Activated naive CD8-positive, alpha-beta T cell treated with anti-CD3 and anti-CD28 coated beads for 36 hours (primary cell): ENCODE results near the gene SCUBE3. TPM values are rescaled to one million over a fixed set of nuclear protein-coding genes. Genes with fewer than 3 reads are reported as not detected.
A peak's percentile ranks its signal among the peaks of the same experiment; 100 is the strongest.

Source experiments
- DNase-seq: peaks from one replicate; pipeline ENCODE4 v3.0.0; 2021
- H3K27ac Mint-ChIP-seq: one replicate; pipeline ENCODE4 v1.8.0; 2022; ENCODE audit warnings: mild to moderate bottlenecking, moderate library complexity, mixed read lengths
- H3K27me3 Mint-ChIP-seq: one replicate; pipeline ENCODE4 v1.8.0; 2022; ENCODE audit warnings: mild to moderate bottlenecking, mixed read lengths
- H3K36me3 Mint-ChIP-seq: one replicate; pipeline ENCODE4 v1.8.0; 2021; ENCODE audit warnings: mild to moderate bottlenecking, mixed read lengths
- H3K4me1 Mint-ChIP-seq: one replicate; pipeline ENCODE4 v1.8.0; 2021; ENCODE audit warnings: mixed read lengths
- H3K4me3 Mint-ChIP-seq: one replicate; pipeline ENCODE4 v1.8.0; 2022; ENCODE audit warnings: mild to moderate bottlenecking, moderate library complexity, mixed read lengths
- H3K9me3 Mint-ChIP-seq: one replicate; pipeline ENCODE4 v1.8.0; 2022; ENCODE audit warnings: mixed read lengths
- total RNA-seq, 2 experiments: library from RNA; stranded (reverse); gene quantifications; one replicate each; pipeline ENCODE4 v1.2.3, GENCODE V29; 2021

The SCUBE3 gene
- total RNA-seq, 2 experiments from 2014 or later, result not detected

DNA sequence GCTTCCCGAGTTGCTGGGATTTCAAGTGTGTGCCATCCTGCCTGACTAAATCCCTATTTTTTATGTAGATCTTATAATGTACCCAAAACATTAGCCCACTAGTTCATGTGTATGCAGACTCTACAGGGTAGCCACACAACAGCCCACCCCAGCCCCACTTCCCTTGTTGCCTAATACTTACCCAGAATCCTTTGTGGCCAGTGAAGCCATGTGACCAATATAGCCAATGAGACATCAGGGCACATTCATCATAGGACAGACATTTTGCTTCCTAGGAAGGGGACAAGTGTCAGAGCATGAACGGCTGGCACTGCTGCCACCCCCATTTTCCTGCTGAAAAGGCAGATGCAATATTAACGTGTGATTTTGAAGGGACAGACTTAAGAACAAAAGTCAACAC is 36.6 kb upstream of the SCUBE3 start:
- H3K27me3 Mint-ChIP-seq, result peaks cover 7% of the 10 kb centered on the region
- H3K4me3 Mint-ChIP-seq, result no peak overlapping the region
- no peaks in the 10 kb centered on the region for H3K9me3 Mint-ChIP-seq
- no peaks in the 10 kb centered on the region for H3K4me1 Mint-ChIP-seq
- DNase-seq, result no peak
- no peak overlapping the region for H3K27ac Mint-ChIP-seq
- no peaks in the 10 kb centered on the region for H3K36me3 Mint-ChIP-seq

DNA sequence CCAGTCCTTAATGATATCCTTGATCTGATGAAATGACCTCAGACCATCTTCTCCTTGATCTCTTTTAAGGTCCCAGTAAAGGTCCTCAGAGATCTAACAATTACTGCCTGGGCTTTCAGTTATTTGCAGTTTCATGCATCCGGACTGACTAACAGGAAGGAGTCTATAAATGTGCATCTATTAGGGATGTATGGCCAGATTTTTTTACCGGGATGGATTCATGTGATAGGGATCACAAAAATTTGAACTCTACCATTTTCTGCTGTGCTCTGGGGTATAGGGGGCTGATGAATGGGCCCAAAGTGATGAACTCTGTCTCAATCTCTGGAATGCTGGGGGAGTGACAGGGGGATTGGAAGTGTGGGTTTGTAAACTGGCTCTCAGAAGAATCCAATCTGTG is 36.2 kb upstream of the SCUBE3 start:
- peaks cover 7% of the 10 kb centered on the region for H3K27me3 Mint-ChIP-seq
- DNase-seq, result no peak
- no peaks in the 10 kb centered on the region for H3K9me3 Mint-ChIP-seq

GRCh38 chr6:35178012-35178411 is 35.7 kb upstream of the SCUBE3 start:
- H3K4me3 Mint-ChIP-seq, result no peak overlapping the region
- DNase-seq, result no peak
- H3K27ac Mint-ChIP-seq, result no peak overlapping the region
- H3K9me3 Mint-ChIP-seq, result no peaks in the 10 kb centered on the region
- H3K27me3 Mint-ChIP-seq, result peaks cover 11% of the 10 kb centered on the region
- H3K4me1 Mint-ChIP-seq, result no peaks in the 10 kb centered on the region
- H3K36me3 Mint-ChIP-seq, result no peaks in the 10 kb centered on the region

More for the DNA sequence above, 36.2 kb upstream of the SCUBE3 start:
- Mint-ChIP-seq H3K36me3 (no peaks in the 10 kb centered on the region), H3K4me3 (no peak overlapping the region), H3K27ac (no peak overlapping the region), H3K4me1 (no peaks in the 10 kb centered on the region)

- no peak for DNase-seq
- H3K4me3 Mint-ChIP-seq, result no peak overlapping the region
- no peak overlapping the region for H3K27ac Mint-ChIP-seq
- no peaks in the 10 kb centered on the region for H3K9me3 Mint-ChIP-seq
- no peaks in the 10 kb centered on the region for H3K36me3 Mint-ChIP-seq
- no peaks in the 10 kb centered on the region for H3K4me1 Mint-ChIP-seq
- peaks cover 20% of the 10 kb centered on the region for H3K27me3 Mint-ChIP-seq
Observed at GRCh38 chr6:35178932-35179832, 34.6 kb upstream of the SCUBE3 start.

- DNase-seq, result no peak
- Mint-ChIP-seq H3K27me3 (peaks cover 26% of the 10 kb centered on the region), H3K4me3 (no peak overlapping the region), H3K27ac (no peak overlapping the region), H3K36me3 (no peaks in the 10 kb centered on the region), H3K4me1 (no peaks in the 10 kb centered on the region), H3K9me3 (no peaks in the 10 kb centered on the region)
Observed at GRCh38 chr6:35179901-35180535, 33.7 kb upstream of the SCUBE3 start.

- Mint-ChIP-seq H3K9me3 (no peaks in the 10 kb centered on the region), H3K27me3 (peaks cover 22% of the 10 kb centered on the region), H3K4me1 (no peaks in the 10 kb centered on the region), H3K27ac (no peak overlapping the region), H3K36me3 (no peaks in the 10 kb centered on the region), H3K4me3 (no peak overlapping the region)
- DNase-seq, result no peak
Observed at GRCh38 chr6:35181308-35181932, 32.3 kb upstream of the SCUBE3 start.

DNA sequence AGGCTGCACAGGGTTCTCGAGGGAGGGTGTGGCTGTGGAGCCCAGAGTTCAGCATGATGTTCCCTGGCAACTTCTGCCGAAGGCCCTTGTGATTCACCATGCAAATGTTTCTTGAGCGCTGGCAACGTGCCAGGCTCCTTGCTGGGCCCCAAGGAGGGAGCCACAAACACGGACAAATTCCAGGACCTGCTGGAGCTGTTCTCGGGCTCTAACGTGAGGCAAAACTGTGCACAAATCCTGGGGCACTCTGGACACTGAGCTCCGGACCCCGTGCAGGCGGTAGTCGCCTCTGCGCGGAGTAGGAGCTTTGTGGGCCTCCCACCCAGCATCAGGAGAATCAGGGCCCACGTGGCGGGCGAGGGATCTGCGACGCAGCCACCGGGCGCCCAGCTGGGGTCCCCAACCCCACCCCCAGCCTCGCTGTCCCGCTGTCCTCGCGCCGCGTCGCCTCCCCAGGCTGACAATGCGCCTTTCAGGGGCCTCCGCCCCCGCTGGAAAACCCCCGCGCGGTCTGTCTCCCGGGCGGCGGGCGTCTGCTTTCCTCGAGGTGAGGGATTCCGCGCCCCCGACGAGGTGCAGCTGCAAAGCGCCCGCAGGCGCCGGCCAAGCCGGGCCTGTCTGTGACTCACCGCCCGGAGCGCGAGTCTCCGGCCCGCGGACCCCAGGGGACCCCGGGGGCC is 31.7 kb upstream of the SCUBE3 start:
- Mint-ChIP-seq H3K4me1 (no peaks in the 10 kb centered on the region), H3K27ac (no peak overlapping the region), H3K4me3 (no peak overlapping the region), H3K36me3 (no peaks in the 10 kb centered on the region), H3K27me3 (peaks cover 23% of the 10 kb centered on the region), H3K9me3 (no peaks in the 10 kb centered on the region)
- peak; percentile 29 for DNase-seq

DNA sequence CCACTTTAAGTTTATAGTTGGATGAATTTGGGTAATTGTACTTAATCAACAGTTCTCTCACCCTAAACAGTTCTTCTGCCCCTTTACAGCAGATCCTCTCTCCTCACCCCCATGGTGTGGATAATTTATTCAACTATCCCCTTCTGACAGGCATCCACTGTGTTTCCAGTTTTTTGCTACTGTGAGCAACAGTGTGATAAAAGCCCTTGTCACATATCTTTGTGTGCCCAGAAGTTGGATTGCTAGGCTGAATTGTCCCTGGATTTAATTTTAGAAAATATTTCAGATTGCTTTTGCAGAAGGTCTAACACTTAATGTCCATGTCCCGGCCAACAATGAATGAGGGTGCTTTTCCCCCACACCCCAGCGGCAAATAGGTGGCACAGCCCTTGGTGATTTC is 30.5 kb upstream of the SCUBE3 start:
- H3K4me3 Mint-ChIP-seq, result no peak overlapping the region
- DNase-seq, result no peak
- no peak overlapping the region for H3K27ac Mint-ChIP-seq
- no peaks in the 10 kb centered on the region for H3K4me1 Mint-ChIP-seq
- H3K36me3 Mint-ChIP-seq, result no peaks in the 10 kb centered on the region
- no peaks in the 10 kb centered on the region for H3K9me3 Mint-ChIP-seq
- peaks cover 28% of the 10 kb centered on the region for H3K27me3 Mint-ChIP-seq

DNA sequence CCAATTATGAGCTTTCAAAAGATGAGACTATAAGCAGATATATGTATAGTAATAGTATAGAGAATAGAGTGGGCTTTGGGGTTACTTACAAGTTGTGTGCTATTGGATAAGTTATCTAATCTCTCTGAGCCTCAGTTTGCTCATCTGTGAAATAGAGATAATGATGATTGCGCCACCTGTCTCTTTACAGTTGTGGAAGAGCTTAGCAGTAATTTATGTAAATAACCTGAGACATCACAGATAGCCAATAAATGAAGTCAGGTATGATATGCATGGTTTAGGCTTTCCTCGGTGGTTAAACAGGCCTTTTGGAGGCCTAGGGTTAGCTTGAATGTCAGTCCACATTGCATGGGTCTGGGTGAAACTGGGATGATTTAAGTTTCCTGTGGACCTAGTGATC is 29.8 kb upstream of the SCUBE3 start:
- Mint-ChIP-seq H3K27ac (no peak overlapping the region), H3K4me1 (no peaks in the 10 kb centered on the region), H3K9me3 (no peaks in the 10 kb centered on the region), H3K36me3 (no peaks in the 10 kb centered on the region), H3K27me3 (peaks cover 28% of the 10 kb centered on the region), H3K4me3 (no peak overlapping the region)
- DNase-seq, result no peak

- DNase-seq, result no peak
- Mint-ChIP-seq H3K27ac (no peak overlapping the region), H3K4me1 (no peaks in the 10 kb centered on the region), H3K27me3 (peaks cover 28% of the 10 kb centered on the region), H3K36me3 (no peaks in the 10 kb centered on the region), H3K9me3 (no peaks in the 10 kb centered on the region), H3K4me3 (no peak overlapping the region)
Observed at GRCh38 chr6:35184580-35185301, 29.0 kb upstream of the SCUBE3 start.

DNA sequence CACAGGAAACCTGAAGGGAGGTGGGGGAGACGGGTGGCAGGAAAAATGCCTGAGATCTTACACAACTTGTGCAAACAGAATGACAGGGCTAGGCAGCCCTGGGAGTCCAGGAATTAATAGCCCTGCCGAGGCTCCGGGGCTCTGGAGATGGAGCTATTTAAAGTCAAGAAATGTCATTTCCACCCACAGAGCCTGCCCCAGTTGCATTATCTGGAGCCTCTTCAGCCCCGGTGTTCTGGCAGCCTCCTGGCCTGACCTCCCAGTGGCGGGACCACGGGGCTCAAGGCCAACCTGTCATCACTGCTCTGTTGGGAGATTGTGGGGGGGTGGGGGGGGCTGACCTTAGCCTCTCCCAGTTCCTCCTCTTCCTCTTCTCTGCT is 28.5 kb upstream of the SCUBE3 start:
- H3K27me3 Mint-ChIP-seq, result peaks cover 28% of the 10 kb centered on the region
- H3K4me1 Mint-ChIP-seq, result no peaks in the 10 kb centered on the region
- DNase-seq, result no peak
- no peaks in the 10 kb centered on the region for H3K36me3 Mint-ChIP-seq
- no peak overlapping the region for H3K4me3 Mint-ChIP-seq
- H3K9me3 Mint-ChIP-seq, result no peaks in the 10 kb centered on the region
- no peak overlapping the region for H3K27ac Mint-ChIP-seq

DNA sequence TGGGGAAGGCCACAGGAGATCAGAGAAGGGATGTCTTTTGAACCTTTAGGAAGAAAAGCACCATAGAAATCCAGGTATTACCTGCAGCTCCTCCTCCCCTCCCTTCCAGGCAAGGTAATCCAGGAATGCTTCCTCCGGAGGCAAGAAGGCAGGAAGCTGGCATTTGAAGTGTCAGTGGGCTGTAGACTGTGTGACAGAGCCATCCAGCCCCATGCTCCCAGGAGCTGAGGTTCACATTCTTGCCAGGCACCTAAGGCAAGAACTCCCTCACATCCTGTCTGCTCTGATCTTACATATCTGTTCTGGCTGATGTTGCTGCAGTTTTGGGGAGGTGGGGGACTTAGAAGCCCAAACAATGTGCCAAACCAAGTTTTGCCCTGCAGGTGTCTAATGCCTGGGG is 27.8 kb upstream of the SCUBE3 start:
- Mint-ChIP-seq H3K4me3 (no peak overlapping the region), H3K27me3 (peaks cover 28% of the 10 kb centered on the region), H3K4me1 (no peaks in the 10 kb centered on the region), H3K27ac (no peak overlapping the region), H3K36me3 (no peaks in the 10 kb centered on the region), H3K9me3 (no peaks in the 10 kb centered on the region)
- no peak for DNase-seq

GRCh38 chr6:35186571-35186970 is 27.2 kb upstream of the SCUBE3 start:
- H3K27ac Mint-ChIP-seq, result no peak overlapping the region
- H3K4me3 Mint-ChIP-seq, result no peak overlapping the region
- H3K36me3 Mint-ChIP-seq, result no peaks in the 10 kb centered on the region

GRCh38 chr6:35188886-35189285 is 24.9 kb upstream of the SCUBE3 start:
- no peaks in the 10 kb centered on the region for H3K36me3 Mint-ChIP-seq
- H3K4me3 Mint-ChIP-seq, result no peak overlapping the region
- no peak overlapping the region for H3K27ac Mint-ChIP-seq
- H3K9me3 Mint-ChIP-seq, result no peaks in the 10 kb centered on the region
- no peaks in the 10 kb centered on the region for H3K4me1 Mint-ChIP-seq
- DNase-seq, result no peak
- H3K27me3 Mint-ChIP-seq, result peaks cover 17% of the 10 kb centered on the region

More at GRCh38 chr6:35186571-35186970, 27.2 kb upstream of the SCUBE3 start:
- peaks cover 28% of the 10 kb centered on the region for H3K27me3 Mint-ChIP-seq
- no peak for DNase-seq
- no peaks in the 10 kb centered on the region for H3K4me1 Mint-ChIP-seq
- no peaks in the 10 kb centered on the region for H3K9me3 Mint-ChIP-seq
